ENCODE measurements around the gene DCDC1.

DNA sequence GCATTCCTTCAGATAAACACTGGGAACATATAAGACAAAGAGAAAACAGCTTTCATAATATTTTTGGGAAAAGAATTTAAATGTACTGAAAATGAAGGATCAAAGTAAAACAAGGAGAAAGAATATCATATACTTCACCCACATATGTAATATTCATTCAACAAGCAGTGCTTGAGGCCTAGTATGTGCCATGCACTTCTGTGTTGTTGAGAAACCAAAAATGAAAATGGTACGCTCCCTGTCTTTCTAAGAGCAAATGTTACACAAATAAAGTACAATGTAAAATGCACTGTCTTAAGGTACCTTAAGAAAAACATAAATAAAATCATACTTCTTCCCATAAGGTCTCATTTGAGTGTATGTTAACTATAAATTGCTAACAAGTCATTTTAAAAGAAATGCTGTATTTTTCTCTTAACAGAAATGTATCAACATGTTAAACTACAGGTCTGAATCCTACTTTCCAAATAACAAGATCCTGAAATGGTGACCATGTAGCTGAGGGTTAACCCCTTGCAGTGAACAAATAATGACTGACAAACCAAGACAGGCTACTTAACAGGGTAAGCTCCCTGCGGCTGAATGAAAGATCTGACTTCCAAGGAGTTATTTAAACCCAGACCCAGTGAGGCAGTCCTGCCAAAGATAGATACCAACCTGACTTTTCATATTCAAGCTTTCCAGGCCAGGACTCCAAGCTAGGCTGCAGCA lies 377.6 kb downstream of the DCDC1 start:
- TF ChIP-seq, protein P1, sequence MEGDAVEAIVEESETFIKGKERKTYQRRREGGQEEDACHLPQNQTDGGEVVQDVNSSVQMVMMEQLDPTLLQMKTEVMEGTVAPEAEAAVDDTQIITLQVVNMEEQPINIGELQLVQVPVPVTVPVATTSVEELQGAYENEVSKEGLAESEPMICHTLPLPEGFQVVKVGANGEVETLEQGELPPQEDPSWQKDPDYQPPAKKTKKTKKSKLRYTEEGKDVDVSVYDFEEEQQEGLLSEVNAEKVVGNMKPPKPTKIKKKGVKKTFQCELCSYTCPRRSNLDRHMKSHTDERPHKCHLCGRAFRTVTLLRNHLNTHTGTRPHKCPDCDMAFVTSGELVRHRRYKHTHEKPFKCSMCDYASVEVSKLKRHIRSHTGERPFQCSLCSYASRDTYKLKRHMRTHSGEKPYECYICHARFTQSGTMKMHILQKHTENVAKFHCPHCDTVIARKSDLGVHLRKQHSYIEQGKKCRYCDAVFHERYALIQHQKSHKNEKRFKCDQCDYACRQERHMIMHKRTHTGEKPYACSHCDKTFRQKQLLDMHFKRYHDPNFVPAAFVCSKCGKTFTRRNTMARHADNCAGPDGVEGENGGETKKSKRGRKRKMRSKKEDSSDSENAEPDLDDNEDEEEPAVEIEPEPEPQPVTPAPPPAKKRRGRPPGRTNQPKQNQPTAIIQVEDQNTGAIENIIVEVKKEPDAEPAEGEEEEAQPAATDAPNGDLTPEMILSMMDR (IDR thresholded peaks at IDR 0.05), result no peak
- TF ChIP-seq POLR2A (IDR thresholded peaks at IDR 0.05) (no peak), EP300 (IDR thresholded peaks at IDR 0.05) (no peak)
